ENCODE data around the gene RHOJ.

DNA sequence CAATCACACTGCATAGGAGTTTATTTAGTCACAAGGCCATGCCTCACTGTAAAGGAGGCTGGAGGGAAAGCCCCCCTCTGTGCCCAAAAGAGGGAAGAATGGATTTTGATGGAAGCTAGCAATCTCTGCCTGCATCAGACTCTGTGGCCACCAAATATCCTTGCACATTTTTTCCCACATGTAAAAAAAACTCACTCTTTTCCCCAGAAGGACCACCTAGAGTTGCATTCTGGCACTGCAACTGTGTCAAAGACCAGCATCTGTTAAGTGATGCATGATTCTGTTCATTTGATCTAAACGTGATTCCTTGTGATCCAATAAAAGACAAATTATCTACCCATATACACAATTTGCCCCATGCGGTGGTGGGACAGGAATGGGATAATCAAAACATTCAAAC is 8.0 kb downstream of the RHOJ start:
- TF ChIP-seq, protein P1, sequence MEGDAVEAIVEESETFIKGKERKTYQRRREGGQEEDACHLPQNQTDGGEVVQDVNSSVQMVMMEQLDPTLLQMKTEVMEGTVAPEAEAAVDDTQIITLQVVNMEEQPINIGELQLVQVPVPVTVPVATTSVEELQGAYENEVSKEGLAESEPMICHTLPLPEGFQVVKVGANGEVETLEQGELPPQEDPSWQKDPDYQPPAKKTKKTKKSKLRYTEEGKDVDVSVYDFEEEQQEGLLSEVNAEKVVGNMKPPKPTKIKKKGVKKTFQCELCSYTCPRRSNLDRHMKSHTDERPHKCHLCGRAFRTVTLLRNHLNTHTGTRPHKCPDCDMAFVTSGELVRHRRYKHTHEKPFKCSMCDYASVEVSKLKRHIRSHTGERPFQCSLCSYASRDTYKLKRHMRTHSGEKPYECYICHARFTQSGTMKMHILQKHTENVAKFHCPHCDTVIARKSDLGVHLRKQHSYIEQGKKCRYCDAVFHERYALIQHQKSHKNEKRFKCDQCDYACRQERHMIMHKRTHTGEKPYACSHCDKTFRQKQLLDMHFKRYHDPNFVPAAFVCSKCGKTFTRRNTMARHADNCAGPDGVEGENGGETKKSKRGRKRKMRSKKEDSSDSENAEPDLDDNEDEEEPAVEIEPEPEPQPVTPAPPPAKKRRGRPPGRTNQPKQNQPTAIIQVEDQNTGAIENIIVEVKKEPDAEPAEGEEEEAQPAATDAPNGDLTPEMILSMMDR (IDR thresholded peaks at IDR 0.05): no peak
- TF ChIP-seq POLR2A (IDR thresholded peaks at IDR 0.05) (no peak), POLR2AphosphoS5 (IDR thresholded peaks at IDR 0.05) (no peak)
